ENCODE results near the gene C1orf115.

DNA sequence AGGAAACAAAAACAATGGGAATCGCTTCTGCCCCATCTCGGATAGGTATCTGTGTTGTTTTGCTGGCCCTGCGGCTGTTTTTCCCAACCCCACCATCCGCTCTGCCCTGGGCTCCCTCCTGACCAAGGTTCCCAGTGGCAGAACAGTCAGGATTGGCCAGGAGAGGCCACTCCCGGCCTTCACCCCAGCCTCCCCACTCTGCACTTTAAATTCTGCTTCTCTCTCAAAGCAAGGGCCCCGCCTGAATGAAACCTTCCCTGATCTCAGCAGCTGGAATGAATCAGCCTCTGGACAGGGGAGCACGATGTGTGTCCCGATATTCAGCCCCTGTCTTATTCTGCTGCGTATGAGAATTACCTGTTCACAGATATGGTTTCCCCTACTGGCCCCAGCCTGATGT, 16.3 kb downstream of the C1orf115 start:
- TF ChIP-seq, protein P1, sequence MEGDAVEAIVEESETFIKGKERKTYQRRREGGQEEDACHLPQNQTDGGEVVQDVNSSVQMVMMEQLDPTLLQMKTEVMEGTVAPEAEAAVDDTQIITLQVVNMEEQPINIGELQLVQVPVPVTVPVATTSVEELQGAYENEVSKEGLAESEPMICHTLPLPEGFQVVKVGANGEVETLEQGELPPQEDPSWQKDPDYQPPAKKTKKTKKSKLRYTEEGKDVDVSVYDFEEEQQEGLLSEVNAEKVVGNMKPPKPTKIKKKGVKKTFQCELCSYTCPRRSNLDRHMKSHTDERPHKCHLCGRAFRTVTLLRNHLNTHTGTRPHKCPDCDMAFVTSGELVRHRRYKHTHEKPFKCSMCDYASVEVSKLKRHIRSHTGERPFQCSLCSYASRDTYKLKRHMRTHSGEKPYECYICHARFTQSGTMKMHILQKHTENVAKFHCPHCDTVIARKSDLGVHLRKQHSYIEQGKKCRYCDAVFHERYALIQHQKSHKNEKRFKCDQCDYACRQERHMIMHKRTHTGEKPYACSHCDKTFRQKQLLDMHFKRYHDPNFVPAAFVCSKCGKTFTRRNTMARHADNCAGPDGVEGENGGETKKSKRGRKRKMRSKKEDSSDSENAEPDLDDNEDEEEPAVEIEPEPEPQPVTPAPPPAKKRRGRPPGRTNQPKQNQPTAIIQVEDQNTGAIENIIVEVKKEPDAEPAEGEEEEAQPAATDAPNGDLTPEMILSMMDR (optimal IDR thresholded peaks at IDR 0.05 in 1 of 3, IDR thresholded peaks at IDR 0.05 in 1 of 3, conservative IDR thresholded peaks at IDR 0.05 in 1 of 3; ENCODE audit: extremely low read depth in 1 of 3, insufficient read depth in 2 of 3, low read length in 3 of 3), result no peak
- TF ChIP-seq EZH2 (IDR thresholded peaks at IDR 0.05; ENCODE audit: low read length), result no peak

Data from keratinocyte (primary cell).